ENCODE results near the gene PFKL. TPM values are rescaled to one million over a fixed set of nuclear protein-coding genes. Genes with fewer than 3 reads are reported as not detected.

Gene PFKL
- total and polyA plus RNA-seq, 2 experiments from 2014 or later: 40.3 to 106 TPM

DNA sequence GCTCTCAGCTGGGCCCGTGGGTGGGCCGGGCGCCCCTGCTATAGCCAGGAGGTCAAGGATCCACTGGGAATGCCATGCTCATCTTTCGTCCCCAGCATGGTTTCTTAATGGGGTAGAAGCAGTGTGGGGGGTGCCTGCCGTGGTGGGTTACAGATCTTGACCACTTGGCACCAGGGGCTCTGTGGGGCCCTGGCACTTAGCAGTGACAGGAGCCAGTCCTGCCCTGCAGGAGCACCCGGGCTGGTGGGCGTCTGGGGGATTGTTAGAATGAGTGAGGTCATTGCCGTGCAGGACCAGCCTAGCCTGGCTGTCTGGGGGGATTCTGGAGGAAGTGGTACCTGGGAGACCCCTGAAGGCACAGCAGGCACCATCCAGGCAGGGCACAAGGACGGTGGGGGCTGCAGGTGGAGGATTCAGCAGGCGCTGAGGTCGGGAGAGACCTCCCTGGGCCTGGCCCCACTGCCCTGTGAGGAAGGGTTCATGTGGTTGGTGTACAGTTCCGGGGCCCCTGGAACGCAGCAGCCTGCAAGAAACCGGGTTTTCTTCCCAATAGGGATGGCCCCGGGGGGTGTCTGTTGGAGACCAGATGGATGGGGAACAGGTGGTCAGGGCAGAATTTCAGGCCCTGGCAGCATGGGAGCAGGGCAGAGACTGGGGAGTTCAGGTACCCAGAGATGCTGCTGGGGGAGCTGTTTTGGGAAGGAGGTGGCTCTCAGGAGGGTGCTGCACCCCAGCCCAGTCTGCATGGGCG lies 9.4 kb upstream of the PFKL start (continued):
- no peak for TF ChIP-seq ZNF331 (CRISPR knock-in tag; IDR thresholded peaks at IDR 0.05; ENCODE audit: low read depth)
- TF ChIP-seq, protein P1, sequence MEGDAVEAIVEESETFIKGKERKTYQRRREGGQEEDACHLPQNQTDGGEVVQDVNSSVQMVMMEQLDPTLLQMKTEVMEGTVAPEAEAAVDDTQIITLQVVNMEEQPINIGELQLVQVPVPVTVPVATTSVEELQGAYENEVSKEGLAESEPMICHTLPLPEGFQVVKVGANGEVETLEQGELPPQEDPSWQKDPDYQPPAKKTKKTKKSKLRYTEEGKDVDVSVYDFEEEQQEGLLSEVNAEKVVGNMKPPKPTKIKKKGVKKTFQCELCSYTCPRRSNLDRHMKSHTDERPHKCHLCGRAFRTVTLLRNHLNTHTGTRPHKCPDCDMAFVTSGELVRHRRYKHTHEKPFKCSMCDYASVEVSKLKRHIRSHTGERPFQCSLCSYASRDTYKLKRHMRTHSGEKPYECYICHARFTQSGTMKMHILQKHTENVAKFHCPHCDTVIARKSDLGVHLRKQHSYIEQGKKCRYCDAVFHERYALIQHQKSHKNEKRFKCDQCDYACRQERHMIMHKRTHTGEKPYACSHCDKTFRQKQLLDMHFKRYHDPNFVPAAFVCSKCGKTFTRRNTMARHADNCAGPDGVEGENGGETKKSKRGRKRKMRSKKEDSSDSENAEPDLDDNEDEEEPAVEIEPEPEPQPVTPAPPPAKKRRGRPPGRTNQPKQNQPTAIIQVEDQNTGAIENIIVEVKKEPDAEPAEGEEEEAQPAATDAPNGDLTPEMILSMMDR (conservative IDR thresholded peaks at IDR 0.05; ENCODE audit: low read depth in 2 of 2): no peak
- TF ChIP-seq EZH2 (IDR thresholded peaks at IDR 0.05; ENCODE audit: low read depth, unreplicated experiment): no peak
- TF ChIP-seq, protein P2, sequence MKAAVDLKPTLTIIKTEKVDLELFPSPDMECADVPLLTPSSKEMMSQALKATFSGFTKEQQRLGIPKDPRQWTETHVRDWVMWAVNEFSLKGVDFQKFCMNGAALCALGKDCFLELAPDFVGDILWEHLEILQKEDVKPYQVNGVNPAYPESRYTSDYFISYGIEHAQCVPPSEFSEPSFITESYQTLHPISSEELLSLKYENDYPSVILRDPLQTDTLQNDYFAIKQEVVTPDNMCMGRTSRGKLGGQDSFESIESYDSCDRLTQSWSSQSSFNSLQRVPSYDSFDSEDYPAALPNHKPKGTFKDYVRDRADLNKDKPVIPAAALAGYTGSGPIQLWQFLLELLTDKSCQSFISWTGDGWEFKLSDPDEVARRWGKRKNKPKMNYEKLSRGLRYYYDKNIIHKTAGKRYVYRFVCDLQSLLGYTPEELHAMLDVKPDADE (IDR thresholded peaks at IDR 0.05): no peak

- no peaks in the 10 kb centered on the region for H3K9me2 ChIP-seq (ENCODE audit: insufficient read depth)
- no peak for DNase-seq (ENCODE audit: low spot score)
- H3K4me3 Mint-ChIP-seq: no peak overlapping the region
- no peaks in the 10 kb centered on the region for H3K36me3 ChIP-seq (ENCODE audit: insufficient read depth)
- no peaks in the 10 kb centered on the region for H3F3A ChIP-seq (replicated peaks; ENCODE audit: low read depth)
- ATAC-seq: no peak
- no peaks in the 10 kb centered on the region for H3K27me3 ChIP-seq (ENCODE audit: insufficient read depth)
- no peak overlapping the region for H3K27ac Mint-ChIP-seq
- no peaks in the 10 kb centered on the region for H3K4me1 ChIP-seq (ENCODE audit: insufficient read depth)
- no peak overlapping the region for H3K4me3 ChIP-seq
- H3K27me3 Mint-ChIP-seq (ENCODE audit: insufficient read depth, low read depth, poor library complexity): peaks cover 3% of the 10 kb centered on the region
- H3K27ac ChIP-seq (ENCODE audit: low read depth): no peak overlapping the region
- no peaks in the 10 kb centered on the region for H3K4me1 Mint-ChIP-seq
- H2AFZ ChIP-seq: no peak overlapping the region
- no peaks in the 10 kb centered on the region for H3K9me3 Mint-ChIP-seq
- no peaks in the 10 kb centered on the region for H4K20me1 ChIP-seq (replicated peaks; ENCODE audit: insufficient read depth)
- no peaks in the 10 kb centered on the region for H3K79me2 ChIP-seq (replicated peaks; ENCODE audit: insufficient read depth)
- no peaks in the 10 kb centered on the region for H3K36me3 Mint-ChIP-seq (ENCODE audit: low read depth)
- H3K4me2 ChIP-seq: no peak overlapping the region
- TF ChIP-seq EZH2 (IDR thresholded peaks at IDR 0.05; ENCODE audit: low read depth, unreplicated experiment): no peak
- TF ChIP-seq JUNB (IDR thresholded peaks at IDR 0.05; ENCODE audit: unreplicated experiment): no peak
- no peak for TF ChIP-seq ZNF462 (CRISPR knock-in tag; IDR thresholded peaks at IDR 0.05)
- TF ChIP-seq POLR2AphosphoS5 (IDR thresholded peaks at IDR 0.05; ENCODE audit: low read depth): no peak
- TF ChIP-seq CREB1 (CRISPR knock-in tag; IDR thresholded peaks at IDR 0.05; ENCODE audit: low read depth): no peak
- no peak for TF ChIP-seq STAT1 (IDR thresholded peaks at IDR 0.05; ENCODE audit: unreplicated experiment)
- TF ChIP-seq EZH2phosphoT487 (IDR thresholded peaks at IDR 0.05; ENCODE audit: unreplicated experiment): no peak
- TF ChIP-seq, protein P1 (conservative IDR thresholded peaks at IDR 0.05; ENCODE audit: low read depth in 2 of 2): no peak
These were observed 8.5 kb upstream of the PFKL start for GRCh38 chr21:44291078-44291935.
